Measurements from ENCODE around the gene MAP3K1.

DNA sequence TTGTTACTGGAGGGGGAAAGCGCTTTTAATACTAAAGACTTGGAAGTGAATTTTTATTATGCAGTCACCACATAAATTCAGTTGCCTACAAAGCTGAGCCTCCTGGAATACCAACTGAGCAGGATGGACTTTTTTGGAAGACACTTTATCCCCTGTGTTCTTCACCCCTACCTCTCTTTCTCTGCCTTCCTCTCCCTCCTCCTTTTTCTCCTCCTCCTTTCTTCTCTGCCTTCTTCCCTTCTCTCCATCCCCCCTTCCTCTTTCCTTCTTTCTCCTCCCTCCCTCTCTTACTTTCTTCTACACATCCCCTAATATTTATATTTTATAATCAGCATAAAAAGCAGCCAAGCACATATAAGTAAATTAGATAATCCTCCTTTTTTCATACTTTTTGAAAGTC lies 39.6 kb downstream of the MAP3K1 start:
- TF ChIP-seq POLR2A (IDR thresholded peaks at IDR 0.05): no peak
- TF ChIP-seq, protein P1, sequence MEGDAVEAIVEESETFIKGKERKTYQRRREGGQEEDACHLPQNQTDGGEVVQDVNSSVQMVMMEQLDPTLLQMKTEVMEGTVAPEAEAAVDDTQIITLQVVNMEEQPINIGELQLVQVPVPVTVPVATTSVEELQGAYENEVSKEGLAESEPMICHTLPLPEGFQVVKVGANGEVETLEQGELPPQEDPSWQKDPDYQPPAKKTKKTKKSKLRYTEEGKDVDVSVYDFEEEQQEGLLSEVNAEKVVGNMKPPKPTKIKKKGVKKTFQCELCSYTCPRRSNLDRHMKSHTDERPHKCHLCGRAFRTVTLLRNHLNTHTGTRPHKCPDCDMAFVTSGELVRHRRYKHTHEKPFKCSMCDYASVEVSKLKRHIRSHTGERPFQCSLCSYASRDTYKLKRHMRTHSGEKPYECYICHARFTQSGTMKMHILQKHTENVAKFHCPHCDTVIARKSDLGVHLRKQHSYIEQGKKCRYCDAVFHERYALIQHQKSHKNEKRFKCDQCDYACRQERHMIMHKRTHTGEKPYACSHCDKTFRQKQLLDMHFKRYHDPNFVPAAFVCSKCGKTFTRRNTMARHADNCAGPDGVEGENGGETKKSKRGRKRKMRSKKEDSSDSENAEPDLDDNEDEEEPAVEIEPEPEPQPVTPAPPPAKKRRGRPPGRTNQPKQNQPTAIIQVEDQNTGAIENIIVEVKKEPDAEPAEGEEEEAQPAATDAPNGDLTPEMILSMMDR (IDR thresholded peaks at IDR 0.05): no peak
- no peak for TF ChIP-seq POLR2AphosphoS5 (IDR thresholded peaks at IDR 0.05; ENCODE audit: insufficient read depth in 1 of 2, low read depth in 1 of 2)

All from vagina (tissue), 2 donors.